A673 (cell line): ENCODE results near the gene RAB6C. TPM values are rescaled to one million over a fixed set of nuclear protein-coding genes. Genes with fewer than 3 reads are reported as not detected.
A peak's percentile ranks its signal among the peaks of the same experiment; 100 is the strongest.
"Not testable (repeated sequence)": the region's sequence is repeated elsewhere in the genome, so short reads cannot be mapped to it uniquely, and the experiment has no call there.

Source experiments
- BruUV-seq: library from RNA; stranded (reverse); fragments of 400-500 nt; replicated peaks from 2 replicates; lab custom pipeline; 2021; lab: Mats Ljungman, UMichigan
- CTCF ChIA-PET: fragments of 300-600 bp; sonication (Branson Sonifier 250); formaldehyde crosslinking; loops from one replicate; lab custom pipeline; 2022; ENCODE audit warnings: antibody characterized with exemption; lab: Charles Lee
- POLR2A ChIA-PET: fragments of 300-600 bp; sonication (Branson Sonifier 250); formaldehyde crosslinking; loops from one replicate; lab custom pipeline; 2022; ENCODE audit warnings: antibody characterized with exemption; ENCODE audit not compliant: low non-redundant PET; lab: Charles Lee
- DNase-seq: peaks from one replicate; pipeline ENCODE4 v3.0.0-alpha.2; 2015; ENCODE audit warnings: low spot score
- H3K27ac ChIP-seq: fragments of 200-600 bp; sonication (generic); 2 replicates; pipeline ENCODE4 v1.5.1; 2016; ENCODE audit warnings: mixed run types, low read depth, mild to moderate bottlenecking, mixed read lengths, antibody characterized with exemption, low read length; ENCODE audit not compliant: poor library complexity, severe bottlenecking
- H3K27me3 ChIP-seq: fragments of 200-600 bp; sonication (generic); replicated peaks from 2 replicates; pipeline ENCODE4 v1.6.1; 2017; ENCODE audit warnings: mixed run types, low read depth, mild to moderate bottlenecking, mixed read lengths, antibody characterized with exemption, low read length; ENCODE audit not compliant: insufficient read depth, poor library complexity
- H3K36me3 ChIP-seq: fragments of 200-600 bp; sonication (generic); 2 replicates; pipeline ENCODE4 v1.6.1; 2016; ENCODE audit warnings: mixed run types, mild to moderate bottlenecking, mixed read lengths, antibody characterized with exemption, low read length; ENCODE audit not compliant: insufficient read depth, poor library complexity, severe bottlenecking
- H3K4me1 ChIP-seq: fragments of 200-600 bp; sonication (generic); 2 replicates; pipeline ENCODE4 v1.6.1; 2017; ENCODE audit warnings: mixed run types, mild to moderate bottlenecking, mixed read lengths, antibody characterized with exemption, low read length; ENCODE audit not compliant: insufficient read depth, poor library complexity, severe bottlenecking
- H3K4me3 ChIP-seq: fragments of 200-600 bp; sonication (generic); 2 replicates; pipeline ENCODE4 v1.5.1; 2016; ENCODE audit warnings: low read depth, mixed run types, mild to moderate bottlenecking, mixed read lengths, low read length; ENCODE audit not compliant: poor library complexity, severe bottlenecking
- H3K9me3 ChIP-seq: fragments of 200-600 bp; sonication (generic); 2 replicates; pipeline ENCODE4 v1.6.1; 2016; ENCODE audit warnings: mixed run types, low read depth, mild to moderate bottlenecking, mixed read lengths, antibody characterized with exemption, low read length; ENCODE audit not compliant: poor library complexity, severe bottlenecking
- EZH2 ChIP-seq: fragments of 200-600 bp; sonication (generic); IDR thresholded peaks from 2 replicates; pipeline ENCODE4 v1.6.1; 2017; ENCODE audit warnings: borderline replicate concordance, low read depth, mild to moderate bottlenecking, mixed read lengths, antibody characterized with exemption, low read length; ENCODE audit not compliant: poor library complexity, severe bottlenecking
- intact Hi-C: fragments of 100-400 bp; cut with micrococcal nuclease; formaldehyde crosslinking; loops from one replicate; pipeline ENCODE4 v1.10.0; 2022; ENCODE audit not compliant: unreplicated experiment
- total RNA-seq: library from RNA; stranded (reverse); gene quantifications from 2 replicates; pipeline ENCODE4 v1.2.3, GENCODE V29; 2021
- TF ChIP-seq, protein P1 (sequence below): fragments of 300-800, 200-600 bp; sonication (generic); conservative IDR thresholded peaks from 2 replicates; pipeline ENCODE4 v1.5.1; 2017; ENCODE audit warnings: low read depth, mild to moderate bottlenecking, antibody characterized with exemption, low read length, moderate library complexity, mixed read lengths

Gene RAB6C
- total RNA-seq, 1 experiment from 2014 or later: not detected

GRCh38 chr2:129935118-129935517 lies 44.3 kb upstream of the RAB6C start:
- ChIA-PET POLR2A (no interaction called here), CTCF (no interaction called here)
- no peaks in the 10 kb centered on the region for H3K36me3 ChIP-seq
- TF ChIP-seq, protein P1, sequence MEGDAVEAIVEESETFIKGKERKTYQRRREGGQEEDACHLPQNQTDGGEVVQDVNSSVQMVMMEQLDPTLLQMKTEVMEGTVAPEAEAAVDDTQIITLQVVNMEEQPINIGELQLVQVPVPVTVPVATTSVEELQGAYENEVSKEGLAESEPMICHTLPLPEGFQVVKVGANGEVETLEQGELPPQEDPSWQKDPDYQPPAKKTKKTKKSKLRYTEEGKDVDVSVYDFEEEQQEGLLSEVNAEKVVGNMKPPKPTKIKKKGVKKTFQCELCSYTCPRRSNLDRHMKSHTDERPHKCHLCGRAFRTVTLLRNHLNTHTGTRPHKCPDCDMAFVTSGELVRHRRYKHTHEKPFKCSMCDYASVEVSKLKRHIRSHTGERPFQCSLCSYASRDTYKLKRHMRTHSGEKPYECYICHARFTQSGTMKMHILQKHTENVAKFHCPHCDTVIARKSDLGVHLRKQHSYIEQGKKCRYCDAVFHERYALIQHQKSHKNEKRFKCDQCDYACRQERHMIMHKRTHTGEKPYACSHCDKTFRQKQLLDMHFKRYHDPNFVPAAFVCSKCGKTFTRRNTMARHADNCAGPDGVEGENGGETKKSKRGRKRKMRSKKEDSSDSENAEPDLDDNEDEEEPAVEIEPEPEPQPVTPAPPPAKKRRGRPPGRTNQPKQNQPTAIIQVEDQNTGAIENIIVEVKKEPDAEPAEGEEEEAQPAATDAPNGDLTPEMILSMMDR: no peak
- no peak for TF ChIP-seq EZH2
- intact Hi-C loops: no loop called here
- H3K27ac ChIP-seq: no peak overlapping the region
- no peaks in the 10 kb centered on the region for H3K4me1 ChIP-seq
- DNase-seq: peak; percentile 15
- no peaks in the 10 kb centered on the region for H3K9me3 ChIP-seq
- no TSS peak for BruUV-seq
- H3K4me3 ChIP-seq: no peak overlapping the region
- H3K27me3 ChIP-seq: peaks cover 9% of the 10 kb centered on the region

DNA sequence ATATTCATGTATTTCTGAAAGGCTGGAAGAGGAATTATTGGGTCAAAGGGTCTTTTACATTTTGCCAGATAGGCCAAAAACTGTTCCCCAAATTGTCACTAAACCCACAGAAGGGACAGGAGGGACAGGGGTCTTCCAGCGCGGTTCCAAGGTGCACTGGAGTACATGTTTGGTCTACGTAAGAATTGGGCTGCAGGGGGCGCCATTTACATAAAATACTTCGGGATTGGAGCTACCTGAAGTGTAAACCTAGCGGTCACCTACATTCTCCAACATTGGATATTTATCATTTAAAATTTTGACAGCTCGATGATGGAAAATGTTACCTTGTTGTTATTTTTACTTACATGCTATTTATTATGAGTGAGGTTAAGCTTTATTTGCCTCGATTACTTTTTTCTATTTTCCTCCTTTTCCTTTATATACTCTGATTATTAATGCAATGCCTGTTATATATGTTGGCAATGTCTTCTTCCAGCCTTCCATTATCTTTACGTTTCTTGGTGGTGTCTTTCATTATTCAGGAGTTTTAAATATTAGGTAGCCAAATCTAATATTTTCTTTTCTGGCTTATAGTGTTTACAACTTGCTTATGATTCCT lies 43.0 kb upstream of the RAB6C start:
- peaks cover 9% of the 10 kb centered on the region for H3K27me3 ChIP-seq
- no peaks in the 10 kb centered on the region for H3K9me3 ChIP-seq
- intact Hi-C loops: loop anchor here (1.0 kb wide), 1 partner anchor 396 kb away; no protein-coding TSS in a partner anchor
- no TSS peak for BruUV-seq
- H3K4me1 ChIP-seq: no peaks in the 10 kb centered on the region
- POLR2A ChIA-PET: no interaction called here
- CTCF ChIA-PET: interaction anchor here (0.6 to 1.0 kb wide), 2 partner anchors 10 to 396 kb away, joined by 5 to 7 read pairs; no protein-coding TSS in a partner anchor
- peak; percentile 40 for DNase-seq
- H3K27ac ChIP-seq: no peak overlapping the region
- H3K4me3 ChIP-seq: no peak overlapping the region
- no peaks in the 10 kb centered on the region for H3K36me3 ChIP-seq
- TF ChIP-seq EZH2: no peak
- TF ChIP-seq, protein P1: peak; percentile 59

DNA sequence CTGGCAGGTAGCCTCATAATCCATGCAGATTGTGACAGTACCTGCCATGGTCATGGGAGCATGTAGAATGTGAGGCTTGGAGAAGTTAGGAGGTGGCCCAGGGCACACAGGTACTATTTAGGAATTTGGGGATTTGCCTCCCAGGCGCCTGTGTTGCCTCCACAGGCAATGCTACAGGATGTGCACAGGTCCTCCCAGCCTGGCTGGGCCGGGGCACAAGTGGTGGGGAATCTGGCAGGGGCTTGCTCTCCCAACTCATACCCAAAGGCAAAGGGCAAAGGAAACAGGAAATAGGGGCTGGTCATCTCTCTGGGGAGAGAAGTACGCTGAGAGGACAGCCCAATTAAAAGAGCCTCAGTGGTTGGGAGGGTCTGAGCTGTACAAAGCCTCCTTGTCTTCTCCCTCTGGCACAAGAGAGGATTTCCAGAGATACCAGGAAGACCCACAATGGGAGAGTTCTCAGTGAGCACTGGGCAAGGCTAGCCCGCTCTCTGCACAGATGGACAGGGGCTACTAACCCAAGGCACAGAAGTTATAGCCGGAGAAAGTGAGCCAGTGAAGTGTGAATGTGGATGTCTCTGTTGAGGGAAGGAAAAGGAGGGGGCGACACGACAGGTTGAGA lies 40.5 kb upstream of the RAB6C start:
- DNase-seq, H3K4me1 ChIP-seq, H3K36me3 ChIP-seq, intact Hi-C loops, POLR2A ChIA-PET, H3K27ac ChIP-seq, H3K9me3 ChIP-seq, BruUV-seq, H3K27me3 ChIP-seq, CTCF ChIA-PET, H3K4me3 ChIP-seq: not testable (repeated sequence)

DNA sequence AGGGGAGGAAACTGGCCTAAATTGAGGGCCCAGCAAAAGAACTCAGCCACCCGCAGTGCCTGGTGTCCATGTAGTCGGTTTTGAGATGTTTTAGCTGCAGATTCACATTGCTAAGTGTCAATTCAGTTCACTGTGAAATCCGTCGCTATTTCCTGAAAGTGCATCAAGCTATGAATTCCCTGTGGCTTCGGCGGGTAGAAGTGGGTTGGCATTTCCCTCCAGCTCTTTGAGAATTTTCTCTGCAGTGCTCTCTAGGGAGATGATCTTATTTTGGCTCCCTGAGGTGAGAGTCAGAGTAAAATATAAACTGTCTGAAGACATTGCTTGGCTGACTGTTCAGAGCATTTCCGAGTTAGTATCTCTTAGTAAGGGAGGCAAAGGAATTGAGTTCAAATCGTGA lies 36.0 kb upstream of the RAB6C start:
- H3K27me3 ChIP-seq, H3K4me3 ChIP-seq, H3K4me1 ChIP-seq, CTCF ChIA-PET, H3K36me3 ChIP-seq, intact Hi-C loops, BruUV-seq, POLR2A ChIA-PET, H3K9me3 ChIP-seq: not testable (repeated sequence)
- DNase-seq: peak; percentile 87
- H3K27ac ChIP-seq: peak overlapping the region; percentile 57
